Mucosa of descending colon (tissue), 3 donors: ENCODE measurements around the gene PFDN2. TPM values are rescaled to one million over a fixed set of nuclear protein-coding genes. Genes with fewer than 3 reads are reported as not detected.
"Not testable (repeated sequence)": the region's sequence is repeated elsewhere in the genome, so short reads cannot be mapped to it uniquely, and the experiment has no call there.

Experiments
- ATAC-seq: fragments of 200-7000 bp; cut with Tn5 transposase; one replicate; pipeline ENCODE4 v1.9.1; 2020; ENCODE audit warnings: mild to moderate bottlenecking, moderate library complexity
- DNase-seq, 3 donors: peaks; one replicate each; pipeline ENCODE4 v3.0.0-alpha.2; 2020
- H3K36me3 ChIP-seq: fragments of 200-600 bp; one replicate; pipeline ENCODE4 v1.8.0; 2021; ENCODE audit warnings: low read depth, mild to moderate bottlenecking
- H3K4me1 ChIP-seq: fragments of 200-600 bp; one replicate; pipeline ENCODE4 v1.8.0; 2021; ENCODE audit warnings: low read depth, mild to moderate bottlenecking
- H3K4me3 ChIP-seq: fragments of 200-600 bp; one replicate; pipeline ENCODE4 v1.8.0; 2021; ENCODE audit warnings: mild to moderate bottlenecking
- H3K9me3 ChIP-seq: fragments of 200-600 bp; one replicate; pipeline ENCODE4 v1.8.0; 2021; ENCODE audit warnings: mild to moderate bottlenecking
- intact Hi-C, 2 donors: fragments of 100-400 bp; cut with DNase I in 1 of 2; cut with micrococcal nuclease in 1 of 2; formaldehyde crosslinking; loops; one replicate each; pipeline versions ENCODE4 v1.11.0 to v1.11.1; 2022; cut with DNase I, micrococcal nuclease
- total RNA-seq, 3 donors: library from RNA; stranded (reverse); fragmentation: NEBNext Ultra II Directional in 2 of 3; extraction: Animal tissue kit (Norgen Biotek cat#: 25700) in 2 of 3; gene quantifications; one replicate each; pipeline versions ENCODE4 v1.2.1 to v1.2.4, GENCODE V29; 2021 to 2023
- TF ChIP-seq, protein P1 (sequence below): fragments of 200-600 bp; IDR thresholded peaks from one replicate; pipeline ENCODE4 v1.8.0; 2022; ENCODE audit warnings: antibody characterized with exemption, mild to moderate bottlenecking
- donor health status: DM: no; HTN: no; CAD: no; lungs with moderate emphysema.
- donor health status: DM: no; HTN: no; CAD: no.
- donor health status: DM: no; HTN: yes; CAD: no.

Gene PFDN2
- total RNA-seq, 3 donors from 2014 or later: 20.7 to 40.2 (median 29.4) TPM

DNA sequence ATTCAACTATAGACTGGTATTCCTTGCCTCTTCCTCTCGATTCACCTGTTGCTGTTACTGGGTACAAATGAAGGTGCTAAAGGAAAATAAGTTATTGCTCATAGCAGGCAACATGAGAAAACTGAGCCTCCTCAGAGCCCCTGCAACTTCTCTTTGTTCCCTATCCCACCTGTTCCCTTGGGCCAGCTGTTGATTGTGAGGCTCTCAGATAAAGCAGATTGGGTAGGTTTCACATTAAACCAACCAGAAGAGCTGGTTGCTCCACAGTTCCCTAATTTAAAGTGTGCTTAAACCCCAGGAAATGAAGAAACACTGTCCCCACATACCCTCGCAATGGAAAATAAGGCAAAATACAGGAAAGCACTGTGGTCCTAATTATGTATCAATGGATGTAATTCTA, 9.8 kb upstream of the PFDN2 start:
- ATAC-seq (no peak), DNase-seq (no peak)
- peaks cover 3% of the 10 kb centered on the region for H3K4me1 ChIP-seq
- TF ChIP-seq, protein P1, sequence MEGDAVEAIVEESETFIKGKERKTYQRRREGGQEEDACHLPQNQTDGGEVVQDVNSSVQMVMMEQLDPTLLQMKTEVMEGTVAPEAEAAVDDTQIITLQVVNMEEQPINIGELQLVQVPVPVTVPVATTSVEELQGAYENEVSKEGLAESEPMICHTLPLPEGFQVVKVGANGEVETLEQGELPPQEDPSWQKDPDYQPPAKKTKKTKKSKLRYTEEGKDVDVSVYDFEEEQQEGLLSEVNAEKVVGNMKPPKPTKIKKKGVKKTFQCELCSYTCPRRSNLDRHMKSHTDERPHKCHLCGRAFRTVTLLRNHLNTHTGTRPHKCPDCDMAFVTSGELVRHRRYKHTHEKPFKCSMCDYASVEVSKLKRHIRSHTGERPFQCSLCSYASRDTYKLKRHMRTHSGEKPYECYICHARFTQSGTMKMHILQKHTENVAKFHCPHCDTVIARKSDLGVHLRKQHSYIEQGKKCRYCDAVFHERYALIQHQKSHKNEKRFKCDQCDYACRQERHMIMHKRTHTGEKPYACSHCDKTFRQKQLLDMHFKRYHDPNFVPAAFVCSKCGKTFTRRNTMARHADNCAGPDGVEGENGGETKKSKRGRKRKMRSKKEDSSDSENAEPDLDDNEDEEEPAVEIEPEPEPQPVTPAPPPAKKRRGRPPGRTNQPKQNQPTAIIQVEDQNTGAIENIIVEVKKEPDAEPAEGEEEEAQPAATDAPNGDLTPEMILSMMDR: no peak
- no peak overlapping the region for H3K4me3 ChIP-seq
- H3K36me3 ChIP-seq: peaks cover 5% of the 10 kb centered on the region
- intact Hi-C loops: no loop called here
- no peaks in the 10 kb centered on the region for H3K9me3 ChIP-seq

DNA sequence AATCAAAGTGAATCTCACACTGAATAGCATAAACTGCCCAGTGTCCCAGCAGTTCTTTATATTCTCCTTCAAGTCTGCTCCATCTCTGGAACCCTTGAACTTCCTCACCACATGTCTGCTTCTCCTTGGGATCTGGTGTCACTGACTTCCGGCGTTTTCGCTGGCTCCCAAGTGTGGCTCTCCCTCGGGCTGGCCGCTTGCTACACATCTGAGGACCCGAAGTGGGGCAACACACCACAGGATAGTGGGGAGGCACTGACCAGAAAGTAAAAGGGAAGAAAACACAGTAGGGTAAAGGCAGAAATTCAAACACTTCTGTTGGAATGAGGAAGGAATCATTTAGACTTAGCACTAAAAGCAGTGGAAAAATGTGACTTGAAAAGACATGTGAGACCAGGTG, 5.1 kb upstream of the PFDN2 start:
- intact Hi-C loops: no loop called here
- peaks cover 11% of the 10 kb centered on the region for H3K36me3 ChIP-seq
- no peak overlapping the region for H3K4me3 ChIP-seq
- ATAC-seq (no peak), DNase-seq (no peak)
- TF ChIP-seq, protein P1: no peak
- H3K9me3 ChIP-seq: no peaks in the 10 kb centered on the region
- H3K4me1 ChIP-seq: peaks cover 18% of the 10 kb centered on the region

DNA sequence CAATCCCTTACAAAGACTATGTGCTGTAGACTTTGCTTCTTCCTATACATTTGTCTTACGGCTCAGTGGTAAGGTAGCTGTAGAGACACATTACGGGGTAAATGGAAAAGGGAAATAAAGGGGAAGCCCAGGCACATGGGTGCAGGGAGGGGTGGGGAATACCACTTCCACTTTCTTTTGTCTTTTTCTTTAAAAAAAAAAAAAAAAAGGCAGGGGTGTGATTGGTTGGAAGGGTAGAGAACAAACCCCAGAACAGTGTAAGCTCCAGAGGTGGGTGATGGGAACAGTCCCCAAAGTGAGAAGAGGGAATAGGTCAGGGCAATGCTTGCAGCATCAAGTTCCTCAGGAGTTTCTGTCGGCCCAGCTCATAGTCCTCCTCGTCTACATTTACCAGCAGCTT, 4.0 kb upstream of the PFDN2 start:
- H3K36me3 ChIP-seq: peaks cover 11% of the 10 kb centered on the region
- DNase-seq (no peak), ATAC-seq (no peak)
- H3K4me1 ChIP-seq: peaks cover 23% of the 10 kb centered on the region
- no peak overlapping the region for H3K4me3 ChIP-seq
- no peaks in the 10 kb centered on the region for H3K9me3 ChIP-seq
- intact Hi-C loops: no loop called here
- TF ChIP-seq, protein P1: no peak

DNA sequence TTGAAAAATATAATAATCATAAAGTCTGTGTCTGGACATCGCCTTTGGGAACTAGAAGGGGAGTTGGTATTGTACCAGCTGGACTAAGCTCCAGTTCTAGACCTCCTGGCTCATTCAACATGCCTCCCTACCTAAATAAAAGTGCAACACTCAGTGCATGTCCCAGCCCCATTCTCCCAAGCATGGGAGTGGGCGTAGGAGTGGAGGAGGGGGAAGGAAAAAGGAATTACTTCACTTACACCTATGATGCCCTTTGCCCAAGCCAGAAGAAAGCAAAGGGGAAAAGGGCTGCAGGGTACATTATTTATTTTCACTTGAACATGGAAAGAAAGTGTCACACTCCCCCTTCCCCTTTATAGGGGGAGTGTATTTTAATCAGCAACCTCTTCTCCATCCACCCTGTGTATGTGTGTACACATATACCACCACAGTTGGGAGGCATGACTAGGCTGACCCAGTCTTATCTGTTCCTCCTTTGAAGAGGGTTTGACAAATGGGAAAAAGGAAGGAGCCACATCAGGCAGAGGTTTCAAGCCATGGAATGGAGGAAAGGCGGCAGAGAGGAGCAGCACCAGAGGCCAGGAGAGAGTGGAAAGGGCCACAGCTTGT, 3.3 kb upstream of the PFDN2 start:
- H3K9me3 ChIP-seq: no peaks in the 10 kb centered on the region
- intact Hi-C loops: no loop called here
- H3K4me1 ChIP-seq: peaks cover 30% of the 10 kb centered on the region
- H3K4me3 ChIP-seq: no peak overlapping the region
- no peak for ATAC-seq
- H3K36me3 ChIP-seq: peaks cover 11% of the 10 kb centered on the region
- DNase-seq: no peak
- TF ChIP-seq, protein P1: no peak

DNA sequence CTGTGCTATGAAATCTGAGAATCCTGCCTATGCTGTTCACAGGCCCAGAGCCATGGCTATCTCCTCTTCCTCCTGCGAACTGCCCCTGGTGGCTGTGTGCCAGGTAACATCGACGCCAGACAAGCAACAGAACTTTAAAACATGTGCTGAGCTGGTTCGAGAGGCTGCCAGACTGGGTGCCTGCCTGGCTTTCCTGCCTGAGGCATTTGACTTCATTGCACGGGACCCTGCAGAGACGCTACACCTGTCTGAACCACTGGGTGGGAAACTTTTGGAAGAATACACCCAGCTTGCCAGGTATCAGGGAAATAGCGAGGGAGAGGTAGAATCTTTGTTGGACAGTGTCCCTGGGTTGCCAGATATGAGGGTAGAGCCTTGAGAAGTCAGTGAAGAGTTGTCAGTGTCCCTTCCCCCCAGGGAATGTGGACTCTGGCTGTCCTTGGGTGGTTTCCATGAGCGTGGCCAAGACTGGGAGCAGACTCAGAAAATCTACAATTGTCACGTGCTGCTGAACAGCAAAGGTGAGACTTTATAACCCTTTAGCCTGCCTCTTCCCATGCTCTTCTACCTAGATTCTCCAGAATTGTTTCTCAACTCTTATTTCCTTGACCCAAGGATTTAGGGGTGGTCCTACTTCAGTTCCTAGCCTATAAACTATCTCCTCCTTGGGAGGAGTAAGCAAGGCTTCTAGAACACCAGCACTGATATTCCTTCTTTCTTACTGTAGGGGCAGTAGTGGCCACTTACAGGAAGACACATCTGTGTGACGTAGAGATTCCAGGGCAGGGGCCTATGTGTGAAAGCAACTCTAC, 1.5 kb upstream of the PFDN2 start:
- Histone ChIP-seq H3K36me3 (peaks cover 11% of the 10 kb centered on the region), H3K9me3 (no peaks in the 10 kb centered on the region), H3K4me1 (peaks cover 35% of the 10 kb centered on the region), H3K4me3 (no peak overlapping the region)
- ATAC-seq (peak; percentile 59), DNase-seq (peak; percentile 47 to 65 (median 60))
- intact Hi-C loops: no loop called here
- TF ChIP-seq, protein P1: no peak

DNA sequence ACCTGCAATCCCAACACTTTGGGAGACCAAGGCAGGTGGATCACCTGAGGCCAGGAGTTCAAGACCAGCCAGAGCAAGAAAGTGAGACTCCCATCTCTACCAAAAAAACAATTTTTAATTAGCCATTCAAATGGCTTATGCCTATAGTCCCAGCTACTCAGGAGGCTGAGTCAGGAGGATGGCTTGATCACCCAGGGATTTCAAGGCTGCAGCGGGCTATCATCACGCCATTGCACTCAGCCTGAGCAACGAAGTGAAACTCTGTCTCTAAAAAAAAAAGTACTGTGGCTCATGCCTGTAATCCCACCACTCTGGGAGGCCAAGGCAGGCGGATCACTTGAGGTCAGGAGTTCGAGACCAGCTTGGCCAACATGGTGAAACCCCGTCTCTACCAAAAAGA, 1.9 kb downstream of the PFDN2 start:
- intact Hi-C loops, DNase-seq, ATAC-seq, H3K36me3 ChIP-seq, H3K9me3 ChIP-seq, H3K4me3 ChIP-seq: not testable (repeated sequence)
- peaks cover 35% of the 10 kb centered on the region for H3K4me1 ChIP-seq
